ENCODE results near the gene TAF1D.

GRCh38 chr11:93741094-93741881 lies at the start of gene TAF1D, which contains the start of gene C11orf54:
- no peak for TF ChIP-seq CTCF (IDR thresholded peaks at IDR 0.05; ENCODE audit: low read length)
- TF ChIP-seq EZH2 (IDR thresholded peaks at IDR 0.05; ENCODE audit: borderline replicate concordance, low read length): no peak

All from OCI-LY1 (cell line).